Mesenchymal stem cell (in vitro differentiated cells and primary cell): ENCODE measurements around the gene ITGB5.
"Not testable (repeated sequence)": the region's sequence is repeated elsewhere in the genome, so short reads cannot be mapped to it uniquely, and the experiment has no call there.

Experiments used
- DNase-seq: peaks from one replicate; pipeline ENCODE4 v3.0.0-alpha.2; 2013
- H2AFZ ChIP-seq: one replicate; pipeline ENCODE4 v1.6.1; 2013; ENCODE audit warnings: low read depth, mild to moderate bottlenecking, control low read depth, inconsistent platforms, low read length, moderate library complexity
- H2AK5ac ChIP-seq: 2 replicates; pipeline ENCODE4 v1.6.1; 2013; ENCODE audit warnings: low read length, moderate library complexity, mild to moderate bottlenecking, inconsistent platforms; ENCODE audit not compliant: severe bottlenecking
- H2BK120ac ChIP-seq: one replicate; pipeline ENCODE4 v1.6.1; 2013; ENCODE audit warnings: low read depth, mild to moderate bottlenecking, inconsistent platforms, low read length, moderate library complexity
- H2BK12ac ChIP-seq, 2 experiments: one replicate each; pipeline ENCODE4 v1.6.1; 2013; ENCODE audit warnings: inconsistent platforms in 2 of 2, low read length in 2 of 2, mild to moderate bottlenecking in 2 of 2, moderate library complexity in 2 of 2, control low read depth in 1 of 2
- H2BK15ac ChIP-seq: one replicate; pipeline ENCODE4 v1.6.1; 2013; ENCODE audit warnings: mild to moderate bottlenecking, low read depth, inconsistent platforms; ENCODE audit not compliant: poor library complexity, severe bottlenecking
- H2BK5ac ChIP-seq: 2 replicates; pipeline ENCODE4 v1.6.1; 2013; ENCODE audit warnings: low read depth, mild to moderate bottlenecking, low read length, control low read depth, inconsistent platforms; ENCODE audit not compliant: poor library complexity, severe bottlenecking
- H3K14ac ChIP-seq, 2 experiments: one replicate each; pipeline ENCODE4 v1.6.1; 2013; ENCODE audit warnings: inconsistent platforms in 2 of 2, low read length in 2 of 2, control low read depth in 1 of 2, mild to moderate bottlenecking in 1 of 2, moderate library complexity in 1 of 2
- H3K18ac ChIP-seq, 2 experiments: one replicate each; pipeline ENCODE4 v1.6.1; 2013; ENCODE audit warnings: inconsistent platforms in 2 of 2, low read length in 2 of 2, control low read depth in 1 of 2, low read depth in 1 of 2, mild to moderate bottlenecking in 1 of 2
- H3K23ac ChIP-seq, 2 experiments: one replicate each; pipeline ENCODE4 v1.6.1; 2013; ENCODE audit warnings: inconsistent platforms in 2 of 2, low read length in 2 of 2, mild to moderate bottlenecking in 2 of 2, moderate library complexity in 2 of 2, control low read depth in 1 of 2
- H3K27ac ChIP-seq: 2 replicates; pipeline ENCODE4 v1.5.1; 2013; ENCODE audit warnings: mild to moderate bottlenecking, moderate library complexity, low read length, control low read depth, inconsistent platforms; ENCODE audit not compliant: poor library complexity, severe bottlenecking
- H3K27me3 ChIP-seq, 2 experiments: 2 replicates each; pipeline versions ENCODE4 v1.6.1 to v1.7.0; 2013; ENCODE audit warnings: low read length in 2 of 2, mild to moderate bottlenecking in 2 of 2, moderate library complexity in 2 of 2, control low read depth in 1 of 2, inconsistent platforms in 1 of 2; ENCODE audit not compliant: control insufficient read depth in 1 of 2, insufficient read depth in 1 of 2
- H3K36me3 ChIP-seq, 2 experiments: 2 replicates each; pipeline versions ENCODE4 v1.6.1 to v1.7.0; 2013; ENCODE audit warnings: low read length in 2 of 2, control low read depth in 1 of 2, inconsistent platforms in 1 of 2, low read depth in 1 of 2, mild to moderate bottlenecking in 1 of 2; ENCODE audit not compliant: insufficient read depth in 2 of 2, control insufficient read depth in 1 of 2
- H3K4ac ChIP-seq, 2 experiments: one replicate each; pipeline ENCODE4 v1.6.1; 2013; ENCODE audit warnings: inconsistent platforms in 2 of 2, low read length in 2 of 2, mild to moderate bottlenecking in 2 of 2, moderate library complexity in 2 of 2, control low read depth in 1 of 2, low read depth in 1 of 2
- H3K4me1 ChIP-seq: 2 replicates; pipeline ENCODE4 v1.6.1; 2013; ENCODE audit warnings: low read depth, low read length, control low read depth; ENCODE audit not compliant: control insufficient read depth, insufficient read depth
- H3K4me2 ChIP-seq: 2 replicates; pipeline ENCODE4 v1.6.1; 2013; ENCODE audit warnings: low read length, mild to moderate bottlenecking, inconsistent platforms; ENCODE audit not compliant: poor library complexity, severe bottlenecking
- H3K4me3 ChIP-seq, 2 experiments: 2 replicates each; pipeline versions ENCODE4 v1.5.1 to v1.7.0; 2013; ENCODE audit warnings: low read length in 2 of 2, mild to moderate bottlenecking in 2 of 2, control low read depth in 1 of 2, low read depth in 1 of 2; ENCODE audit not compliant: insufficient read depth in 1 of 2
- H3K79me1 ChIP-seq: replicated peaks from 2 replicates; pipeline ENCODE4 v1.6.1; 2013; ENCODE audit warnings: mild to moderate bottlenecking, control low read depth, low read length, inconsistent platforms; ENCODE audit not compliant: poor library complexity, severe bottlenecking
- H3K9ac ChIP-seq: 2 replicates; pipeline ENCODE4 v1.7.0; 2013; ENCODE audit warnings: mild to moderate bottlenecking, low read length, moderate library complexity
- H3K9me3 ChIP-seq: 2 replicates; pipeline ENCODE4 v1.7.0; 2013; ENCODE audit warnings: mild to moderate bottlenecking, low read length; ENCODE audit not compliant: control insufficient read depth
- H4K8ac ChIP-seq: one replicate; pipeline ENCODE4 v1.6.1; 2013; ENCODE audit warnings: inconsistent platforms, mild to moderate bottlenecking, low read length, moderate library complexity
- H4K91ac ChIP-seq: one replicate; pipeline ENCODE4 v1.6.1; 2013; ENCODE audit warnings: mild to moderate bottlenecking, low read length, inconsistent platforms
- WGBS: methylation state at CpG from one replicate; pipeline ENCODE4 v1.1.7; 2013; ENCODE audit warnings: mixed read lengths; 5-methylcytosine and 5-hydroxymethylcytosine counted together

The ITGB5 gene

GRCh38 chr3:124791142-124791541 lies 96.0 kb downstream of the ITGB5 start:
- H3K9me3 ChIP-seq: no peaks in the 10 kb centered on the region
- H2BK120ac ChIP-seq: peak overlapping the region; percentile 3
- no peak overlapping the region for H3K14ac ChIP-seq

GRCh38 chr3:124789103-124789502 lies 98.1 kb downstream of the ITGB5 start:
- H3K27ac ChIP-seq, H2BK12ac ChIP-seq, H2BK120ac ChIP-seq, H3K9ac ChIP-seq, H3K4me3 ChIP-seq, H3K9me3 ChIP-seq, DNase-seq, H4K91ac ChIP-seq, H3K4ac ChIP-seq, H3K23ac ChIP-seq, H4K8ac ChIP-seq, H3K18ac ChIP-seq, H2BK15ac ChIP-seq, H3K27me3 ChIP-seq, H2BK5ac ChIP-seq, H2AK5ac ChIP-seq, H2AFZ ChIP-seq, H3K14ac ChIP-seq, H3K4me2 ChIP-seq: not testable (repeated sequence)
- H3K36me3 ChIP-seq: peaks cover 10 to 31% of the 10 kb centered on the region in 2 experiments
- peaks cover 28% of the 10 kb centered on the region for H3K4me1 ChIP-seq
- H3K79me1 ChIP-seq: peaks cover 18% of the 10 kb centered on the region
- WGBS: no CpG with 5 or more reads among the region's 5 CpGs

More at GRCh38 chr3:124791142-124791541, 96.0 kb downstream of the ITGB5 start:
- peak overlapping the region; percentile 6 to 64 for H2BK12ac ChIP-seq
- no peaks in the 10 kb centered on the region for H3K27me3 ChIP-seq
- no peak overlapping the region for H3K4ac ChIP-seq
- peaks cover 21% of the 10 kb centered on the region for H3K4me1 ChIP-seq
- H3K27ac ChIP-seq: peak overlapping the region; percentile 89
- H3K79me1 ChIP-seq: peaks cover 17% of the 10 kb centered on the region
- H4K8ac ChIP-seq: no peak overlapping the region
- H3K4me2 ChIP-seq: no peak overlapping the region
- H3K4me3 ChIP-seq: peak overlapping the region in 1 of 2 experiments; percentile 30
- H3K18ac ChIP-seq: peak overlapping the region; percentile 3 to 89
- no peak overlapping the region for H4K91ac ChIP-seq
- no peak overlapping the region for H2AFZ ChIP-seq
- peak; percentile 96 for DNase-seq
- H3K9ac ChIP-seq: peak overlapping the region; percentile 79
- H2BK15ac ChIP-seq: no peak overlapping the region
- H2AK5ac ChIP-seq: peak overlapping the region; percentile 8
- H3K23ac ChIP-seq: no peak overlapping the region
- H2BK5ac ChIP-seq: no peak overlapping the region
- 42% methylated on average over 4 of the region's 4 CpGs for WGBS
- peaks cover 14 to 35% of the 10 kb centered on the region in 2 experiments for H3K36me3 ChIP-seq

- Histone ChIP-seq H4K8ac (no peak overlapping the region), H2BK15ac (no peak overlapping the region), H3K18ac (peak overlapping the region in 1 of 2 experiments; percentile 28), H2BK12ac (peak overlapping the region; percentile 5 to 93), H3K4me1 (peaks cover 25% of the 10 kb centered on the region), H4K91ac (no peak overlapping the region), H2BK120ac (no peak overlapping the region), H2AK5ac (peak overlapping the region; percentile 58), H3K14ac (no peak overlapping the region), H3K4ac (peak overlapping the region; percentile 5 to 33), H3K4me3 (no peak overlapping the region), H3K4me2 (no peak overlapping the region), H2AFZ (no peak overlapping the region), H3K9ac (peak overlapping the region; percentile 78), H3K36me3 (peaks cover 7 to 31% of the 10 kb centered on the region in 2 experiments), H3K27ac (no peak overlapping the region), H3K9me3 (no peaks in the 10 kb centered on the region), H3K27me3 (no peaks in the 10 kb centered on the region), H2BK5ac (no peak overlapping the region), H3K23ac (no peak overlapping the region), H3K79me1 (peaks cover 18% of the 10 kb centered on the region)
- no peak for DNase-seq
- 83% methylated on average over 1 of the region's 2 CpGs for WGBS
Observed at GRCh38 chr3:124788254-124788745, 98.9 kb downstream of the ITGB5 start.

- peak; percentile 76 for DNase-seq
- Histone ChIP-seq H3K9ac (peak overlapping the region; percentile 78), H2BK12ac (no peak overlapping the region)
Observed at GRCh38 chr3:124787476-124788195, 99.5 kb downstream of the ITGB5 start.

More at GRCh38 chr3:124787476-124788195, 99.5 kb downstream of the ITGB5 start:
- H2AFZ ChIP-seq: no peak overlapping the region
- peak overlapping the region in 1 of 2 experiments; percentile 5 for H3K4me3 ChIP-seq
- H3K4ac ChIP-seq: peak overlapping the region; percentile 5 to 33
- H2BK5ac ChIP-seq: no peak overlapping the region
- peaks cover 4 to 28% of the 10 kb centered on the region in 2 experiments for H3K36me3 ChIP-seq
- H3K79me1 ChIP-seq: peaks cover 18% of the 10 kb centered on the region
- 100% methylated on average over 2 of the region's 3 CpGs for WGBS
- H3K27ac ChIP-seq: peak overlapping the region; percentile 45
- peak overlapping the region; percentile 58 for H2AK5ac ChIP-seq
- peaks cover 20% of the 10 kb centered on the region for H3K4me1 ChIP-seq
- peak overlapping the region in 1 of 2 experiments; percentile 28 for H3K18ac ChIP-seq
- no peak overlapping the region for H3K4me2 ChIP-seq
- no peaks in the 10 kb centered on the region for H3K9me3 ChIP-seq
- no peaks in the 10 kb centered on the region for H3K27me3 ChIP-seq
- H4K8ac ChIP-seq: no peak overlapping the region
- H2BK120ac ChIP-seq: peak overlapping the region; percentile 64
- no peak overlapping the region for H2BK15ac ChIP-seq
- H4K91ac ChIP-seq: peak overlapping the region; percentile 40
- H3K14ac ChIP-seq: no peak overlapping the region
- H3K23ac ChIP-seq: no peak overlapping the region
